ENCODE measurements around the gene CST9. TPM values are rescaled to one million over a fixed set of nuclear protein-coding genes. Genes with fewer than 3 reads are reported as not detected.

CST9 gene
- total RNA-seq, 1 experiment from 2014 or later = not detected

DNA sequence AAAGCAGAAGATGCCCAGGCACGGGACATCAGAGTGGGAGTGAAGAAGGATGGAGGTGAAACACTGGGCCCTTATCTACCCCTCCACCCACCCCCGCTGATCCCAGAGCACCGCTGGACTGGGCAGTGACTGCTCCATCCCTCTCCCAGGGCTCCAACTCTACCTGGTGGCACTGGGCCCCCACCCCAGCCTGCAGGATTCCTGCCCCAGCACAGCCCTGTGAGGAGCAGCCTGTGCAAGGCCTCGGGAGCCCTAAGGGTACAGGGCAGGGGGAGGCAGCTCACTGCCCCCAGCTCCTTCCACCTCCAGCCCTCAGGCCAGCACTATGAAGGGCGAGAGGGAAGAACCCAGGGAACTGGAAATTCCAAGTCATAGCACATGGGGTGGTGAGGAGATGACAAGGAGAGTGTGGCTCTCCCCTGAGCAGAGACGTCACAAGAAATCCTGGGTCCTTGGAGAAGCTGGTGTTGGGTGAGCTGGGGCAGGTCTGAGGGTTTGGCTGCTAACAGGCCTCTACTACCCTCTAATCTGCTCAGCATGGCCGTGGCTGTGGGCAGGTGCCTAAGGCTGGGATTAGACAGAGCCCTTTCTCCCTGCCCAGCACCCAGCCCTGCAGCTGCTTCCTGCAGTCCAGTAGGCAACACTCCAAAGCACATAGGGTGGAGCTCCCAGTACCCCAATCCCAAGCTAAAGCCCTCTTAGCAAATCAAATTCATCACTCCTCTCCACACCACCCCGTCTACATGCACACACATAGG, 28.5 kb upstream of the CST9 start:
- Histone ChIP-seq H3K4me1 (ENCODE audit: control insufficient read depth, insufficient read depth, low read length) (peaks cover 8% of the 10 kb centered on the region), H3K36me3 (ENCODE audit: control insufficient read depth, insufficient read depth, low read length) (no peaks in the 10 kb centered on the region), H3K27me3 (ENCODE audit: control insufficient read depth, insufficient read depth, low read length) (no peaks in the 10 kb centered on the region), H3K27ac (ENCODE audit: low read length) (no peak overlapping the region), H3K4me3 (ENCODE audit: low read depth in 2 of 2, low read length in 2 of 2) (no peak overlapping the region), H3K9me3 (ENCODE audit: control insufficient read depth, insufficient read depth, low read depth, low read length) (no peaks in the 10 kb centered on the region)
- DNase-seq (ENCODE audit: low read depth, low spot score) = no peak
- TF ChIP-seq POLR2AphosphoS5 (IDR thresholded peaks at IDR 0.05; ENCODE audit: low read depth, low read length) = no peak
- TF ChIP-seq, protein P1, sequence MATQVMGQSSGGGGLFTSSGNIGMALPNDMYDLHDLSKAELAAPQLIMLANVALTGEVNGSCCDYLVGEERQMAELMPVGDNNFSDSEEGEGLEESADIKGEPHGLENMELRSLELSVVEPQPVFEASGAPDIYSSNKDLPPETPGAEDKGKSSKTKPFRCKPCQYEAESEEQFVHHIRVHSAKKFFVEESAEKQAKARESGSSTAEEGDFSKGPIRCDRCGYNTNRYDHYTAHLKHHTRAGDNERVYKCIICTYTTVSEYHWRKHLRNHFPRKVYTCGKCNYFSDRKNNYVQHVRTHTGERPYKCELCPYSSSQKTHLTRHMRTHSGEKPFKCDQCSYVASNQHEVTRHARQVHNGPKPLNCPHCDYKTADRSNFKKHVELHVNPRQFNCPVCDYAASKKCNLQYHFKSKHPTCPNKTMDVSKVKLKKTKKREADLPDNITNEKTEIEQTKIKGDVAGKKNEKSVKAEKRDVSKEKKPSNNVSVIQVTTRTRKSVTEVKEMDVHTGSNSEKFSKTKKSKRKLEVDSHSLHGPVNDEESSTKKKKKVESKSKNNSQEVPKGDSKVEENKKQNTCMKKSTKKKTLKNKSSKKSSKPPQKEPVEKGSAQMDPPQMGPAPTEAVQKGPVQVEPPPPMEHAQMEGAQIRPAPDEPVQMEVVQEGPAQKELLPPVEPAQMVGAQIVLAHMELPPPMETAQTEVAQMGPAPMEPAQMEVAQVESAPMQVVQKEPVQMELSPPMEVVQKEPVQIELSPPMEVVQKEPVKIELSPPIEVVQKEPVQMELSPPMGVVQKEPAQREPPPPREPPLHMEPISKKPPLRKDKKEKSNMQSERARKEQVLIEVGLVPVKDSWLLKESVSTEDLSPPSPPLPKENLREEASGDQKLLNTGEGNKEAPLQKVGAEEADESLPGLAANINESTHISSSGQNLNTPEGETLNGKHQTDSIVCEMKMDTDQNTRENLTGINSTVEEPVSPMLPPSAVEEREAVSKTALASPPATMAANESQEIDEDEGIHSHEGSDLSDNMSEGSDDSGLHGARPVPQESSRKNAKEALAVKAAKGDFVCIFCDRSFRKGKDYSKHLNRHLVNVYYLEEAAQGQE (IDR thresholded peaks at IDR 0.05; ENCODE audit: insufficient read depth in 1 of 2, low read depth in 2 of 2, low read length in 1 of 2) = no peak
- TF ChIP-seq, protein P2, sequence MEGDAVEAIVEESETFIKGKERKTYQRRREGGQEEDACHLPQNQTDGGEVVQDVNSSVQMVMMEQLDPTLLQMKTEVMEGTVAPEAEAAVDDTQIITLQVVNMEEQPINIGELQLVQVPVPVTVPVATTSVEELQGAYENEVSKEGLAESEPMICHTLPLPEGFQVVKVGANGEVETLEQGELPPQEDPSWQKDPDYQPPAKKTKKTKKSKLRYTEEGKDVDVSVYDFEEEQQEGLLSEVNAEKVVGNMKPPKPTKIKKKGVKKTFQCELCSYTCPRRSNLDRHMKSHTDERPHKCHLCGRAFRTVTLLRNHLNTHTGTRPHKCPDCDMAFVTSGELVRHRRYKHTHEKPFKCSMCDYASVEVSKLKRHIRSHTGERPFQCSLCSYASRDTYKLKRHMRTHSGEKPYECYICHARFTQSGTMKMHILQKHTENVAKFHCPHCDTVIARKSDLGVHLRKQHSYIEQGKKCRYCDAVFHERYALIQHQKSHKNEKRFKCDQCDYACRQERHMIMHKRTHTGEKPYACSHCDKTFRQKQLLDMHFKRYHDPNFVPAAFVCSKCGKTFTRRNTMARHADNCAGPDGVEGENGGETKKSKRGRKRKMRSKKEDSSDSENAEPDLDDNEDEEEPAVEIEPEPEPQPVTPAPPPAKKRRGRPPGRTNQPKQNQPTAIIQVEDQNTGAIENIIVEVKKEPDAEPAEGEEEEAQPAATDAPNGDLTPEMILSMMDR (IDR thresholded peaks at IDR 0.05) = no peak
- no peak for TF ChIP-seq TCF7L2 (IDR thresholded peaks at IDR 0.05; ENCODE audit: low read depth, low read length)
- TF ChIP-seq SIN3A (IDR thresholded peaks at IDR 0.05; ENCODE audit: borderline replicate concordance, insufficient read depth, low read depth, low read length) = no peak
- POLR2A ChIA-PET = interaction anchor here (0.5 kb wide), 1 partner anchor 284 kb away, joined by 3 read pairs; the partner anchor contains the start of gene NXT1
- in situ Hi-C loops (cut with HindIII; ENCODE audit: low pct_unique_long_range_greater_than_20kb, low sequenced_read_pairs) = no loop called here
- no peak for ATAC-seq
- intact Hi-C loops (cut with micrococcal nuclease; ENCODE audit: unreplicated experiment) = no loop called here
- no TSS peak for BruUV-seq (replicated peaks)
- CTCF ChIA-PET = no interaction called here

GRCh38 chr20:23632711-23633573, 27.2 kb upstream of the CST9 start:
- Histone ChIP-seq H3K27me3 (ENCODE audit: control insufficient read depth, insufficient read depth, low read length) (no peaks in the 10 kb centered on the region), H3K27ac (ENCODE audit: low read length) (no peak overlapping the region), H3K4me3 (ENCODE audit: low read depth in 2 of 2, low read length in 2 of 2) (no peak overlapping the region), H3K9me3 (ENCODE audit: control insufficient read depth, insufficient read depth, low read depth, low read length) (no peaks in the 10 kb centered on the region), H3K4me1 (ENCODE audit: control insufficient read depth, insufficient read depth, low read length) (peaks cover 8% of the 10 kb centered on the region), H3K36me3 (ENCODE audit: control insufficient read depth, insufficient read depth, low read length) (no peaks in the 10 kb centered on the region)
- ATAC-seq (no peak), DNase-seq (ENCODE audit: low read depth, low spot score) (no peak)
- BruUV-seq (replicated peaks) = no TSS peak
- TF ChIP-seq SIN3A (IDR thresholded peaks at IDR 0.05; ENCODE audit: borderline replicate concordance, insufficient read depth, low read depth, low read length) (no peak), POLR2AphosphoS5 (IDR thresholded peaks at IDR 0.05; ENCODE audit: low read depth, low read length) (no peak), TCF7L2 (IDR thresholded peaks at IDR 0.05; ENCODE audit: low read depth, low read length) (no peak)
- TF ChIP-seq, protein P1 (IDR thresholded peaks at IDR 0.05; ENCODE audit: insufficient read depth in 1 of 2, low read depth in 2 of 2, low read length in 1 of 2) = no peak
- TF ChIP-seq, protein P2 (IDR thresholded peaks at IDR 0.05) = no peak
- intact Hi-C loops (cut with micrococcal nuclease; ENCODE audit: unreplicated experiment) = no loop called here
- ChIA-PET CTCF (no interaction called here), POLR2A (no interaction called here)
- in situ Hi-C loops (cut with HindIII; ENCODE audit: low pct_unique_long_range_greater_than_20kb, low sequenced_read_pairs) = no loop called here

All from Panc1 (cell line).